H1 (cell line): ENCODE results near the gene TGM3. TPM values are rescaled to one million over a fixed set of nuclear protein-coding genes. Genes with fewer than 3 reads are reported as not detected.

ENCODE experiments used
- CTCF ChIA-PET: fragments of 300-600 bp; sonication (Branson Sonifier 250); formaldehyde crosslinking; loops from one replicate; lab custom pipeline; 2021; ENCODE audit not compliant: partially characterized antibody; lab: Charles Lee
- POLR2A ChIA-PET: fragments of 300-600 bp; sonication (Branson Sonifier 250); formaldehyde crosslinking; loops from one replicate; lab custom pipeline; 2021; ENCODE audit warnings: inconsistent platforms; ENCODE audit not compliant: partially characterized antibody; lab: Charles Lee
- DNase-seq, 2 experiments: peaks; one replicate each; pipeline versions ENCODE4 v3.0.0 to v3.0.0-alpha.2; 2010 to 2022; ENCODE audit warnings: low spot score in 2 of 2, low read depth in 1 of 2, mixed read lengths in 1 of 2
- FAIRE-seq: peaks from 2 replicates; lab custom pipeline; 2011; peaks lifted over from hg19 to GRCh38; lab: Jason Lieb, UNC
- H2AFZ ChIP-seq: 2 replicates; pipeline ENCODE4 v1.8.1; 2012; ENCODE audit warnings: low read length, inconsistent platforms
- H2AK5ac ChIP-seq: 2 replicates; pipeline ENCODE4 v1.6.1; 2013; ENCODE audit warnings: low read depth, low read length
- H2BK120ac ChIP-seq: replicated peaks from 2 replicates; pipeline ENCODE3; 2013; ENCODE audit warnings: low read depth, low read length, inconsistent platforms
- H2BK12ac ChIP-seq: 2 replicates; pipeline ENCODE4 v1.6.1; 2013; ENCODE audit warnings: low read depth, low read length
- H2BK15ac ChIP-seq: 2 replicates; pipeline ENCODE4 v1.6.1; 2013; ENCODE audit warnings: low read length
- H2BK20ac ChIP-seq: 2 replicates; pipeline ENCODE4 v1.6.1; 2013; ENCODE audit warnings: low read length
- H2BK5ac ChIP-seq: 2 replicates; pipeline ENCODE4 v1.6.1; 2013; ENCODE audit warnings: low read depth, low read length
- H3K14ac ChIP-seq: 2 replicates; pipeline ENCODE4 v1.6.1; 2013; ENCODE audit warnings: inconsistent platforms; ENCODE audit not compliant: insufficient read length
- H3K18ac ChIP-seq: 2 replicates; pipeline ENCODE4 v1.6.1; 2013; ENCODE audit warnings: low read length; ENCODE audit errors: extremely low read depth
- H3K23ac ChIP-seq: 2 replicates; pipeline ENCODE4 v1.6.1; 2013; ENCODE audit warnings: inconsistent platforms; ENCODE audit not compliant: insufficient read length
- H3K23me2 ChIP-seq: 2 replicates; pipeline ENCODE4 v1.6.1; 2013; ENCODE audit warnings: low read depth, low read length
- H3K27ac ChIP-seq: 2 replicates; pipeline ENCODE4 v1.6.1; 2011; ENCODE audit warnings: low read depth, low read length, inconsistent platforms
- H3K27me3 ChIP-seq, 4 experiments: replicated peaks in 1 of 4; 1 replicate in 1 of 4; 2 replicates in 3 of 4; pipeline versions ENCODE4 v1.6.1 to v1.8.1; 2011 to 2013; ENCODE audit warnings: low read length in 3 of 4, mild to moderate bottlenecking in 3 of 4, inconsistent platforms in 2 of 4, mixed read lengths in 2 of 4, moderate library complexity in 1 of 4; ENCODE audit not compliant: control insufficient read depth in 3 of 4, insufficient read depth in 3 of 4; ENCODE audit errors: extremely low read depth in 1 of 4
- H3K36me3 ChIP-seq, 4 experiments: 2 replicates each; pipeline versions ENCODE4 v1.6.1 to v1.8.1; 2011 to 2013; ENCODE audit warnings: mild to moderate bottlenecking in 4 of 4, low read length in 3 of 4, moderate library complexity in 2 of 4, control low read depth in 1 of 4, inconsistent platforms in 1 of 4; ENCODE audit not compliant: insufficient read depth in 4 of 4, control insufficient read depth in 2 of 4
- H3K4ac ChIP-seq: replicated peaks from 2 replicates; pipeline ENCODE3; 2013; ENCODE audit warnings: low read length, low read depth, mixed read lengths, inconsistent platforms; ENCODE audit not compliant: insufficient read length
- H3K4me1 ChIP-seq, 4 experiments: replicated peaks in 1 of 4; 1 replicate in 1 of 4; 2 replicates in 3 of 4; pipeline versions ENCODE4 v1.6.1 to v1.8.1; 2011 to 2013; ENCODE audit warnings: low read length in 3 of 4, inconsistent platforms in 2 of 4, mixed read lengths in 1 of 4; ENCODE audit not compliant: insufficient read depth in 4 of 4, control insufficient read depth in 3 of 4
- H3K4me2 ChIP-seq, 2 experiments: 2 replicates each; pipeline versions ENCODE4 v1.6.1 to v1.8.1; 2011 to 2013; ENCODE audit warnings: low read depth in 2 of 2, low read length in 2 of 2, control low read depth in 1 of 2, inconsistent platforms in 1 of 2, mild to moderate bottlenecking in 1 of 2; ENCODE audit not compliant: insufficient read depth in 1 of 2
- H3K4me3 ChIP-seq, 4 experiments: fragments of 200-600, 300-600 bp in 1 of 4; sonication (generic), shearing (Covaris generic), sonication (Bioruptor Twin) in 1 of 4; 2 replicates each; pipeline versions ENCODE4 v1.5.1 to v1.8.1; 2011 to 2016; ENCODE audit warnings: low read length in 4 of 4, low read depth in 3 of 4, control low read depth in 2 of 4, inconsistent platforms in 2 of 4, mild to moderate bottlenecking in 2 of 4, mixed read lengths in 1 of 4, moderate library complexity in 1 of 4; ENCODE audit not compliant: insufficient read depth in 2 of 4; ENCODE audit errors: extremely low read depth in 1 of 4
- H3K56ac ChIP-seq: replicated peaks from 2 replicates; pipeline ENCODE3; 2013; ENCODE audit warnings: low read depth, mild to moderate bottlenecking, mixed read lengths, low read length, inconsistent platforms; ENCODE audit not compliant: insufficient read length
- H3K79me1 ChIP-seq: 2 replicates; pipeline ENCODE4 v1.6.1; 2013; ENCODE audit warnings: low read depth, low read length, control low read depth
- H3K79me2 ChIP-seq, 2 experiments: 2 replicates each; pipeline versions ENCODE4 v1.6.1 to v1.8.1; 2012 to 2013; ENCODE audit warnings: low read length in 2 of 2, mild to moderate bottlenecking in 2 of 2, inconsistent platforms in 1 of 2; ENCODE audit not compliant: insufficient read depth in 2 of 2, control insufficient read depth in 1 of 2
- H3K9ac ChIP-seq, 4 experiments: replicated peaks in 1 of 4; 1 replicate in 1 of 4; 2 replicates in 3 of 4; pipeline versions ENCODE4 v1.6.1 to v1.8.1; 2011 to 2013; ENCODE audit warnings: low read depth in 3 of 4, low read length in 3 of 4, control low read depth in 2 of 4, mild to moderate bottlenecking in 2 of 4, moderate library complexity in 2 of 4, inconsistent platforms in 1 of 4; ENCODE audit errors: extremely low read depth in 1 of 4
- H3K9me3 ChIP-seq, 2 experiments: 2 replicates each; pipeline versions ENCODE4 v1.6.1 to v1.8.1; 2012 to 2013; ENCODE audit warnings: mild to moderate bottlenecking in 2 of 2, moderate library complexity in 2 of 2, control low read depth in 1 of 2, inconsistent platforms in 1 of 2, low read depth in 1 of 2, low read length in 1 of 2, mixed read lengths in 1 of 2; ENCODE audit not compliant: insufficient read depth in 2 of 2
- H4K20me1 ChIP-seq, 2 experiments: replicated peaks in 1 of 2; 2 replicates each; pipeline versions ENCODE3 to v1.8.1; 2011 to 2013; ENCODE audit warnings: inconsistent platforms in 2 of 2, low read length in 2 of 2, mild to moderate bottlenecking in 1 of 2; ENCODE audit not compliant: insufficient read depth in 2 of 2, control insufficient read depth in 1 of 2
- H4K5ac ChIP-seq: 2 replicates; pipeline ENCODE4 v1.6.1; 2013; ENCODE audit warnings: low read length, low read depth, mixed read lengths, inconsistent platforms; ENCODE audit not compliant: insufficient read length
- H4K8ac ChIP-seq: 2 replicates; pipeline ENCODE4 v1.8.0; 2013; ENCODE audit warnings: mild to moderate bottlenecking, moderate library complexity, low read length, inconsistent platforms; ENCODE audit not compliant: insufficient read depth; ENCODE audit errors: extremely low read depth
- H4K91ac ChIP-seq: replicated peaks from 2 replicates; pipeline ENCODE3; 2013; ENCODE audit warnings: low read length, mixed read lengths, inconsistent platforms; ENCODE audit not compliant: insufficient read length
- RFX5 ChIP-seq: IDR thresholded peaks from 2 replicates; pipeline ENCODE4 v1.6.1; 2011; ENCODE audit warnings: low read depth, low read length, improper control_type of control experiment, borderline replicate concordance
- SIN3A ChIP-seq, 2 experiments: IDR thresholded peaks in 1 of 2; conservative IDR thresholded peaks in 1 of 2; 2 replicates each; pipeline ENCODE4 v1.6.1; 2011 to 2012; ENCODE audit warnings: low read length in 2 of 2, improper control_type of control experiment in 1 of 2, low read depth in 1 of 2, mild to moderate bottlenecking in 1 of 2
- YY1 ChIP-seq: IDR thresholded peaks from 2 replicates; pipeline ENCODE4 v1.6.1; 2011; ENCODE audit warnings: low read depth, mild to moderate bottlenecking, low read length
- whole genome bisulfite sequencing, 2 experiments: shearing (Covaris generic) in 1 of 2; methylation state at CpG; one replicate each; pipeline versions ENCODE4 v1.1.6 to v1.1.7; 2013 to 2015; ENCODE audit warnings: low lambda C conversion rate in 2 of 2, mixed read lengths in 2 of 2, inconsistent platforms in 1 of 2, low coverage in 1 of 2, missing lambda C conversion rate in 1 of 2; ENCODE audit not compliant: insufficient replicate concordance in 2 of 2, insufficient coverage in 1 of 2, insufficient read length in 1 of 2; ENCODE audit errors: extremely low coverage in 1 of 2, missing lambda C conversion rate in 1 of 2; 5-methylcytosine and 5-hydroxymethylcytosine counted together
- polyA plus RNA-seq, 7 experiments: library from polyadenylated mRNA; depleted of rRNA in 3 of 7; stranded (reverse) in 5 of 7; unstranded in 2 of 7; fragments of >200 nt in 5 of 7; fragments of 200-250 nt in 2 of 7; gene quantifications; 1 replicate in 5 of 7; 2 replicates in 1 of 7; 4 replicates in 1 of 7; pipeline versions ENCODE4 v1.2.1 to v1.2.3, GENCODE V29; 2011 to 2013; ENCODE audit warnings: missing spikeins in 2 of 7, mixed read lengths in 2 of 7
- total RNA-seq: library from RNA; stranded (reverse); fragmentation: NEBNext Ultra II Directional; extraction: Animal tissue kit (Norgen Biotek cat#: 25700); gene quantifications from 2 replicates; pipeline ENCODE4 v1.2.1, GENCODE V29; 2021

The TGM3 gene
- total and polyA plus RNA-seq, 2 of the 8 experiments (the other 6 are each of a cell fraction or from before 2014, with no cell fraction given) = 0.12 TPM; not detected in 1

GRCh38 chr20:2363587-2363986 lies 67.8 kb downstream of the TGM3 start:
- POLR2A ChIA-PET = interaction anchor here (1.1 kb wide), 1 partner anchor 9 kb away, joined by 3 read pairs; no protein-coding TSS in a partner anchor

More at GRCh38 chr20:2363587-2363986, 67.8 kb downstream of the TGM3 start:
- Histone ChIP-seq H3K27me3 (no peaks in the 10 kb centered on the region), H3K4me2 (no peak overlapping the region), H2BK15ac (no peak overlapping the region), H3K18ac (no peak overlapping the region), H2BK5ac (no peak overlapping the region), H3K79me2 (no peaks in the 10 kb centered on the region), H3K36me3 (no peaks in the 10 kb centered on the region), H3K56ac (no peak overlapping the region), H3K23ac (no peak overlapping the region), H2AFZ (peak overlapping the region; percentile 65; the same call in 1 of the 2 replicates), H3K23me2 (peaks cover 2% of the 10 kb centered on the region; the same call in 1 of the 2 replicates), H3K4me3 (no peak overlapping the region), H3K4ac (no peak overlapping the region), H4K8ac (no peak overlapping the region), H4K20me1 (no peaks in the 10 kb centered on the region), H3K79me1 (no peaks in the 10 kb centered on the region), H3K14ac (no peak overlapping the region), H4K5ac (no peak overlapping the region), H3K4me1 (no peaks in the 10 kb centered on the region), H2BK120ac (no peak overlapping the region)
- no peak for DNase-seq
- WGBS, 2 experiments = 73% methylated on average over 1 of the region's 1 CpG; no CpG with 5 or more reads in 1 of the 2 experiments
- no peak for FAIRE-seq
- no peak for TF ChIP-seq RFX5
- no peak for TF ChIP-seq SIN3A (conservative IDR thresholded peaks at IDR 0.05 in 1 of 2, IDR thresholded peaks at IDR 0.05 in 1 of 2; ENCODE audit: low read depth in 1 of 2, low read length in 2 of 2)
- no peak for TF ChIP-seq YY1
- TF ChIP-seq, all 59 proteins: peak for 0
- H3K9ac ChIP-seq = no peak overlapping the region
- H2BK12ac ChIP-seq = no peak overlapping the region
- H4K91ac ChIP-seq = no peak overlapping the region
- no peak overlapping the region for H2AK5ac ChIP-seq
- no peak overlapping the region for H2BK20ac ChIP-seq
- no peaks in the 10 kb centered on the region for H3K9me3 ChIP-seq
- CTCF ChIA-PET = interaction anchor here (0.7 to 1.7 kb wide), 10 partner anchors 13 to 126 kb away, joined by 3 to 5 read pairs (median 3); no protein-coding TSS in a partner anchor
- H3K27ac ChIP-seq = no peak overlapping the region
